Astrocyte (in vitro differentiated cells and primary cell): ENCODE data around the gene CD79A. TPM values are rescaled to one million over a fixed set of nuclear protein-coding genes. Genes with fewer than 3 reads are reported as not detected.

Experiments
- DNase-seq: peaks from one replicate; pipeline ENCODE4 v3.0.0-alpha.2; 2010; ENCODE audit warnings: low read depth
- FAIRE-seq: peaks from 2 replicates; lab custom pipeline; 2011; peaks lifted over from hg19 to GRCh38; lab: Jason Lieb, UNC
- H2AFZ ChIP-seq: 2 replicates; pipeline ENCODE4 v1.6.0; 2012; ENCODE audit warnings: low read depth, low read length, inconsistent platforms
- H3K27ac ChIP-seq: 2 replicates; pipeline ENCODE4 v1.5.1; 2011; ENCODE audit warnings: low read depth, low read length, inconsistent platforms
- H3K27me3 ChIP-seq: 2 replicates; pipeline ENCODE4 v1.6.0; 2011; ENCODE audit warnings: low read length, inconsistent platforms; ENCODE audit not compliant: insufficient read depth
- H3K36me3 ChIP-seq: 2 replicates; pipeline ENCODE4 v1.5.1; 2011; ENCODE audit warnings: low read length, inconsistent platforms; ENCODE audit not compliant: insufficient read depth
- H3K4me1 ChIP-seq: 2 replicates; pipeline ENCODE4 v1.5.1; 2011; ENCODE audit warnings: low read length, inconsistent platforms; ENCODE audit not compliant: insufficient read depth
- H3K4me2 ChIP-seq: 2 replicates; pipeline ENCODE4 v1.6.0; 2012; ENCODE audit warnings: low read length, inconsistent platforms
- H3K4me3 ChIP-seq: 2 replicates; pipeline ENCODE4 v1.5.1; 2011; ENCODE audit warnings: low read depth, mild to moderate bottlenecking, low read length, inconsistent platforms; ENCODE audit not compliant: insufficient read depth
- H3K79me2 ChIP-seq: 2 replicates; pipeline ENCODE4 v1.6.0; 2012; ENCODE audit warnings: mild to moderate bottlenecking, low read length, inconsistent platforms; ENCODE audit not compliant: insufficient read depth
- H3K9ac ChIP-seq: 2 replicates; pipeline ENCODE4 v1.6.0; 2012; ENCODE audit warnings: mild to moderate bottlenecking, low read length, inconsistent platforms
- H3K9me3 ChIP-seq: 2 replicates; pipeline ENCODE4 v1.5.1; 2012; ENCODE audit warnings: low read depth, mild to moderate bottlenecking, low read length, inconsistent platforms; ENCODE audit not compliant: insufficient read depth
- H4K20me1 ChIP-seq: 2 replicates; pipeline ENCODE4 v1.6.0; 2012; ENCODE audit warnings: low read length, inconsistent platforms; ENCODE audit not compliant: insufficient read depth
- H3K27ac Mint-ChIP-seq: one replicate; pipeline ENCODE4 v1.8.0; 2021; ENCODE audit warnings: mild to moderate bottlenecking, mixed read lengths; ENCODE audit not compliant: unreplicated experiment
- H3K27me3 Mint-ChIP-seq: one replicate; pipeline ENCODE4 v1.8.0; 2021; ENCODE audit warnings: low read depth, mixed read lengths; ENCODE audit not compliant: unreplicated experiment
- H3K36me3 Mint-ChIP-seq: one replicate; pipeline ENCODE4 v1.8.0; 2021; ENCODE audit warnings: low read depth, mixed read lengths; ENCODE audit not compliant: unreplicated experiment
- H3K4me1 Mint-ChIP-seq: one replicate; pipeline ENCODE4 v1.8.0; 2021; ENCODE audit warnings: low read depth, mixed read lengths; ENCODE audit not compliant: unreplicated experiment
- H3K4me3 Mint-ChIP-seq: one replicate; pipeline ENCODE4 v1.8.0; 2021; ENCODE audit warnings: mild to moderate bottlenecking, moderate library complexity, mixed read lengths; ENCODE audit not compliant: unreplicated experiment
- H3K9me3 Mint-ChIP-seq: one replicate; pipeline ENCODE4 v1.8.0; 2021; ENCODE audit warnings: mild to moderate bottlenecking, mixed read lengths; ENCODE audit not compliant: unreplicated experiment
- EZH2 ChIP-seq: IDR thresholded peaks from 2 replicates; pipeline ENCODE4 v1.6.1; 2012; ENCODE audit warnings: mild to moderate bottlenecking, low read length, inconsistent platforms; ENCODE audit not compliant: insufficient read depth
- total RNA-seq: library from RNA; stranded (reverse); gene quantifications from 2 replicates; pipeline ENCODE4 v1.2.1, GENCODE V29; 2021
- TF ChIP-seq, protein P1 (sequence below): IDR thresholded peaks from 2 replicates; pipeline ENCODE4 v1.5.1; 2011; ENCODE audit warnings: low read depth, mild to moderate bottlenecking, inconsistent platforms, low read length, moderate library complexity; ENCODE audit not compliant: insufficient read depth

CD79A gene
- total RNA-seq, 1 donor from 2014 or later, result 0.30 TPM

DNA sequence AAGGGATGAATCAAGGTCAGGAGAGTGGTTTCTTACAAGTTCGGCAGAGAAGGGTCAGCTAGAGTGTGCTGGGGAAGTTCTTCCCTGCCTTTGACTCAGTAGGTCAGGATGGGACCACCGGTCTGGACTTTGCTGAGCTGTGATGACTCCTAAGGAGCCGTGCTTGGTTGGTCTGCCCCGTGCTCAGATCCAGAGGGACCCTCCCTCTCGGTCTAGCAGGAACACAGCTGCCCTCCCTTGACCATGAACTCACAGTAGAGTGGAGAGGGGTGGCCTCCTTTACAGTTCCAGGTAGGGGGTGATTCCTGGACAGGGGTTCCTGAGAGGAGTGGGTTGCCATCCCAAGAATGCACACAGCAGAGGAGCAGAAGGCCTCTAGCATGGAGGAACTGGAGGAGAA is 12.7 kb upstream of the CD79A start:
- Histone ChIP-seq H3K9ac (peak overlapping the region; percentile 100), H3K79me2 (peaks cover 90% of the 10 kb centered on the region), H3K4me1 (peaks cover 32% of the 10 kb centered on the region), H3K27me3 (no peaks in the 10 kb centered on the region), H3K4me3 (no peak overlapping the region), H2AFZ (no peak overlapping the region), H3K27ac (peak overlapping the region; percentile 7), H3K9me3 (no peaks in the 10 kb centered on the region), H3K4me2 (peak overlapping the region; percentile 48), H4K20me1 (peaks cover 87% of the 10 kb centered on the region), H3K36me3 (peaks cover 65% of the 10 kb centered on the region)
- FAIRE-seq, result no peak
- Mint-ChIP-seq H3K27me3 (no peaks in the 10 kb centered on the region), H3K27ac (peak overlapping the region; percentile 23), H3K4me1 (peaks cover 41% of the 10 kb centered on the region), H3K4me3 (peak overlapping the region; percentile 66), H3K36me3 (peaks cover 46% of the 10 kb centered on the region), H3K9me3 (no peaks in the 10 kb centered on the region)
- DNase-seq, result no peak
- TF ChIP-seq, protein P1, sequence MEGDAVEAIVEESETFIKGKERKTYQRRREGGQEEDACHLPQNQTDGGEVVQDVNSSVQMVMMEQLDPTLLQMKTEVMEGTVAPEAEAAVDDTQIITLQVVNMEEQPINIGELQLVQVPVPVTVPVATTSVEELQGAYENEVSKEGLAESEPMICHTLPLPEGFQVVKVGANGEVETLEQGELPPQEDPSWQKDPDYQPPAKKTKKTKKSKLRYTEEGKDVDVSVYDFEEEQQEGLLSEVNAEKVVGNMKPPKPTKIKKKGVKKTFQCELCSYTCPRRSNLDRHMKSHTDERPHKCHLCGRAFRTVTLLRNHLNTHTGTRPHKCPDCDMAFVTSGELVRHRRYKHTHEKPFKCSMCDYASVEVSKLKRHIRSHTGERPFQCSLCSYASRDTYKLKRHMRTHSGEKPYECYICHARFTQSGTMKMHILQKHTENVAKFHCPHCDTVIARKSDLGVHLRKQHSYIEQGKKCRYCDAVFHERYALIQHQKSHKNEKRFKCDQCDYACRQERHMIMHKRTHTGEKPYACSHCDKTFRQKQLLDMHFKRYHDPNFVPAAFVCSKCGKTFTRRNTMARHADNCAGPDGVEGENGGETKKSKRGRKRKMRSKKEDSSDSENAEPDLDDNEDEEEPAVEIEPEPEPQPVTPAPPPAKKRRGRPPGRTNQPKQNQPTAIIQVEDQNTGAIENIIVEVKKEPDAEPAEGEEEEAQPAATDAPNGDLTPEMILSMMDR, result no peak
- no peak for TF ChIP-seq EZH2

DNA sequence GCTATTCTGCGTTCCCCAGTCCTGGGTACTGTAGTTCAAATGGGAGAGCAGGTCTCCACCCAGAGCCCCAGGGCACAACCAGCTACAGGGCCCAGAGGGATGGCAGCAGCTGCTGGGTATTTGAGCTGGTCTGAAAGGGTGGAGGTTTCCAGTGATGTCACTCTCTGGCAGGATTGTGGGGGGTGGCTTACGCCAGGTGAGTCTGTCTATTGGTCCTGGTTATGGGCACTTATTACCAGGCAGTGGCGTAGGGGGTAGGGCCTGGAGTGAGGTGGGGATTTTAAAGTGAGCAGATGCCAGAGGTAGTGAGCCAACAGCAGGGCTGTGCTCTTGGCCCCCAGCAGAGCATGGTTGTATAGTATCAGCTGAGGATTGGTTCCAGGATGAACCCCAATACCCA is 10.8 kb upstream of the CD79A start:
- Mint-ChIP-seq H3K27ac (peak overlapping the region; percentile 69), H3K36me3 (peaks cover 41% of the 10 kb centered on the region), H3K9me3 (no peaks in the 10 kb centered on the region), H3K27me3 (no peaks in the 10 kb centered on the region), H3K4me3 (no peak overlapping the region), H3K4me1 (peaks cover 45% of the 10 kb centered on the region)
- TF ChIP-seq, protein P1, result no peak
- no peak for TF ChIP-seq EZH2
- Histone ChIP-seq H3K4me2 (no peak overlapping the region), H3K36me3 (peaks cover 76% of the 10 kb centered on the region), H3K27ac (no peak overlapping the region), H3K4me3 (no peak overlapping the region), H3K79me2 (peaks cover 79% of the 10 kb centered on the region), H3K9me3 (no peaks in the 10 kb centered on the region), H4K20me1 (peaks cover 96% of the 10 kb centered on the region), H3K4me1 (peaks cover 29% of the 10 kb centered on the region), H3K27me3 (no peaks in the 10 kb centered on the region), H3K9ac (peak overlapping the region; percentile 54), H2AFZ (no peak overlapping the region)
- FAIRE-seq (no peak), DNase-seq (no peak)

DNA sequence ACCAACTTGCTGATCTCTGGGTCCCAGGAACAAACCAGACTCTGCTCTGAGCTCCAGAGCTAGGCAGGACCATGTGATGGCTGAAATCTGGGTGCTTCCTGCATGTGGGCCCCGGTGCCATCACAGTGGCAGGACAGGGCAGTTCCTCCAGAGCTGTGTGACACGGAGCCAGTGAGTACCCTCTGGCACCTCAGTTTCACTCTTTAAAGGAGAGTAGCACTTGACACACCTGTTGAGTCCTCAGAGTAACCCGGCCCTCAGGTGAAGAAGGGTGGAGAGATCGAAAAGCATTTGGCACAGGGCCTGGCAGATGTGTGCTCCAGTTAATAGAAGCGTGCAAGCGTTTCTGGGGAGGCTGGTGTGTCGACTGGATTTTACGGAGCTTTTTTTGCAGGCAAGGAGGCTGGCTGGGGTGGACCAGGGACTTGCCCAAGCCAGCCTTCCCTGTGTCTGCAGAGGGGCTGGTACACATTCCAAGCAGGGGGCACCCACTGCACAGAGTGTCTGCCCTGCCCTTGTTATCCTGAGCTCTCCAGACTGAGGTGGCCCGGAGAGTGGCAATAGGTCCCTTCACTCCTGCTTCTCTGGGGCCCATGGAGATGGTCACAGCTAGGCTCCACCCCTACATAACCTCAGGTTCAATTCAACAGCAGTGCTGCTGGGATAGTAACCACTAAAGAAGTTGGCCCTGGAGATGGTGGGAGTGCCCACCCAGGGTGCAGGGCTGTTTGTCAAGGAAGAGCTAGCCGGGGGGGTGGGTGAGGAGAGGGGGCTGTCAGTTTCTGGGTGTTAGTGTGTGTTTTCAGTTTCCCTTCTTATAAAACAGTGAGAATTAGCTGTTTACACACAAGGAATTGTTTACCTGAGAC is 8.7 kb upstream of the CD79A start:
- peaks cover 9% of the 10 kb centered on the region for H3K4me1 ChIP-seq
- Mint-ChIP-seq H3K4me1 (peaks cover 35% of the 10 kb centered on the region), H3K27ac (peak overlapping the region; percentile 95), H3K4me3 (peak overlapping the region; percentile 66), H3K27me3 (no peaks in the 10 kb centered on the region), H3K9me3 (no peaks in the 10 kb centered on the region), H3K36me3 (peaks cover 25% of the 10 kb centered on the region)
- H3K27me3 ChIP-seq, result no peaks in the 10 kb centered on the region
- no peak overlapping the region for H3K27ac ChIP-seq
- peak overlapping the region; percentile 45 for H3K9ac ChIP-seq
- no peak overlapping the region for H3K4me3 ChIP-seq
- no peaks in the 10 kb centered on the region for H3K9me3 ChIP-seq
- H4K20me1 ChIP-seq, result peaks cover 94% of the 10 kb centered on the region
- peaks cover 66% of the 10 kb centered on the region for H3K36me3 ChIP-seq
- peaks cover 58% of the 10 kb centered on the region for H3K79me2 ChIP-seq
- no peak for DNase-seq
- H3K4me2 ChIP-seq, result no peak overlapping the region
- H2AFZ ChIP-seq, result no peak overlapping the region
- no peak for FAIRE-seq
- no peak for TF ChIP-seq EZH2
- TF ChIP-seq, protein P1, result no peak
